ENCODE data around the gene PBLD.

PBLD gene

GRCh38 chr10:68251151-68251550 lies 81.6 kb downstream of the PBLD start:
- TF ChIP-seq ZC3H10 (CRISPR knock-in tag; IDR thresholded peaks at IDR 0.05) (no peak), BACH2 (CRISPR knock-in tag; IDR thresholded peaks at IDR 0.05; ENCODE audit: borderline replicate concordance) (no peak), ZNF8 (CRISPR knock-in tag; IDR thresholded peaks at IDR 0.05) (no peak), ARNTL (CRISPR knock-in tag; IDR thresholded peaks at IDR 0.05; ENCODE audit: borderline replicate concordance, low read depth) (no peak), ZNF565 (CRISPR knock-in tag; conservative IDR thresholded peaks at IDR 0.05; ENCODE audit: low read depth) (no peak), PPARA (CRISPR knock-in tag; IDR thresholded peaks at IDR 0.05; ENCODE audit: borderline replicate concordance) (no peak), POU6F1 (CRISPR knock-in tag; IDR thresholded peaks at IDR 0.05; ENCODE audit: borderline replicate concordance, low read depth) (no peak), GLIS3 (CRISPR knock-in tag; IDR thresholded peaks at IDR 0.05) (no peak), ZNF70 (CRISPR knock-in tag; IDR thresholded peaks at IDR 0.05) (no peak), RARB (CRISPR knock-in tag; IDR thresholded peaks at IDR 0.05) (no peak), PATZ1 (CRISPR knock-in tag; IDR thresholded peaks at IDR 0.05; ENCODE audit: borderline replicate concordance) (no peak)
- TF ChIP-seq, protein P1, sequence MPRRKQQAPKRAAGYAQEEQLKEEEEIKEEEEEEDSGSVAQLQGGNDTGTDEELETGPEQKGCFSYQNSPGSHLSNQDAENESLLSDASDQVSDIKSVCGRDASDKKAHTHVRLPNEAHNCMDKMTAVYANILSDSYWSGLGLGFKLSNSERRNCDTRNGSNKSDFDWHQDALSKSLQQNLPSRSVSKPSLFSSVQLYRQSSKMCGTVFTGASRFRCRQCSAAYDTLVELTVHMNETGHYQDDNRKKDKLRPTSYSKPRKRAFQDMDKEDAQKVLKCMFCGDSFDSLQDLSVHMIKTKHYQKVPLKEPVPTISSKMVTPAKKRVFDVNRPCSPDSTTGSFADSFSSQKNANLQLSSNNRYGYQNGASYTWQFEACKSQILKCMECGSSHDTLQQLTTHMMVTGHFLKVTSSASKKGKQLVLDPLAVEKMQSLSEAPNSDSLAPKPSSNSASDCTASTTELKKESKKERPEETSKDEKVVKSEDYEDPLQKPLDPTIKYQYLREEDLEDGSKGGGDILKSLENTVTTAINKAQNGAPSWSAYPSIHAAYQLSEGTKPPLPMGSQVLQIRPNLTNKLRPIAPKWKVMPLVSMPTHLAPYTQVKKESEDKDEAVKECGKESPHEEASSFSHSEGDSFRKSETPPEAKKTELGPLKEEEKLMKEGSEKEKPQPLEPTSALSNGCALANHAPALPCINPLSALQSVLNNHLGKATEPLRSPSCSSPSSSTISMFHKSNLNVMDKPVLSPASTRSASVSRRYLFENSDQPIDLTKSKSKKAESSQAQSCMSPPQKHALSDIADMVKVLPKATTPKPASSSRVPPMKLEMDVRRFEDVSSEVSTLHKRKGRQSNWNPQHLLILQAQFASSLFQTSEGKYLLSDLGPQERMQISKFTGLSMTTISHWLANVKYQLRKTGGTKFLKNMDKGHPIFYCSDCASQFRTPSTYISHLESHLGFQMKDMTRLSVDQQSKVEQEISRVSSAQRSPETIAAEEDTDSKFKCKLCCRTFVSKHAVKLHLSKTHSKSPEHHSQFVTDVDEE (CRISPR knock-in tag; IDR thresholded peaks at IDR 0.05), result no peak
- ATAC-seq, result no peak

- TF ChIP-seq CSRNP3 (CRISPR knock-in tag; IDR thresholded peaks at IDR 0.05) (no peak), BACH2 (CRISPR knock-in tag; IDR thresholded peaks at IDR 0.05; ENCODE audit: borderline replicate concordance) (no peak), ZC3H10 (CRISPR knock-in tag; IDR thresholded peaks at IDR 0.05) (no peak), RARB (CRISPR knock-in tag; IDR thresholded peaks at IDR 0.05) (no peak), ZFP30 (CRISPR knock-in tag; IDR thresholded peaks at IDR 0.05) (no peak), ZNF8 (CRISPR knock-in tag; IDR thresholded peaks at IDR 0.05) (no peak), ISL1 (CRISPR knock-in tag; IDR thresholded peaks at IDR 0.05) (no peak), OSR1 (CRISPR knock-in tag; IDR thresholded peaks at IDR 0.05) (no peak), POU6F1 (CRISPR knock-in tag; IDR thresholded peaks at IDR 0.05; ENCODE audit: borderline replicate concordance, low read depth) (no peak), ESRRG (CRISPR knock-in tag; IDR thresholded peaks at IDR 0.05) (no peak), PPARA (CRISPR knock-in tag; IDR thresholded peaks at IDR 0.05; ENCODE audit: borderline replicate concordance) (no peak), TOX (CRISPR knock-in tag; IDR thresholded peaks at IDR 0.05; ENCODE audit: borderline replicate concordance) (no peak)
- ATAC-seq, result no peak
Measured at GRCh38 chr10:68249297-68249696, 83.4 kb downstream of the PBLD start.

- ATAC-seq, result no peak
- TF ChIP-seq ISL1 (CRISPR knock-in tag; IDR thresholded peaks at IDR 0.05) (no peak), ZNF70 (CRISPR knock-in tag; IDR thresholded peaks at IDR 0.05) (no peak), ARNTL (CRISPR knock-in tag; IDR thresholded peaks at IDR 0.05; ENCODE audit: borderline replicate concordance, low read depth) (no peak), TCF4 (CRISPR knock-in tag; IDR thresholded peaks at IDR 0.05; ENCODE audit: borderline replicate concordance) (no peak), OSR1 (CRISPR knock-in tag; IDR thresholded peaks at IDR 0.05) (no peak), ZFP3 (CRISPR knock-in tag; IDR thresholded peaks at IDR 0.05) (no peak), CREB5 (CRISPR knock-in tag; IDR thresholded peaks at IDR 0.05; ENCODE audit: low read depth) (no peak), SNAI2 (CRISPR knock-in tag; IDR thresholded peaks at IDR 0.05) (no peak), BACH2 (CRISPR knock-in tag; IDR thresholded peaks at IDR 0.05; ENCODE audit: borderline replicate concordance) (no peak), RARB (CRISPR knock-in tag; IDR thresholded peaks at IDR 0.05) (no peak), ZFP30 (CRISPR knock-in tag; IDR thresholded peaks at IDR 0.05) (no peak), TOX (CRISPR knock-in tag; IDR thresholded peaks at IDR 0.05; ENCODE audit: borderline replicate concordance) (no peak), PPARA (CRISPR knock-in tag; IDR thresholded peaks at IDR 0.05; ENCODE audit: borderline replicate concordance) (no peak), GLIS3 (CRISPR knock-in tag; IDR thresholded peaks at IDR 0.05) (no peak), CSDC2 (CRISPR knock-in tag; IDR thresholded peaks at IDR 0.05) (no peak), POU6F1 (CRISPR knock-in tag; IDR thresholded peaks at IDR 0.05; ENCODE audit: borderline replicate concordance, low read depth) (no peak)
Measured at GRCh38 chr10:68247931-68248330, 84.8 kb downstream of the PBLD start.

All from SK-N-SH treated with all-trans-retinoic acid at 6 μM for 48 hours (cell line).